Stimulated activated naive CD8-positive, alpha-beta T cell treated with anti-CD3 and anti-CD28 coated beads, Interleukin-15, amount 100 ng/mL, for 72 hours (primary cell): ENCODE results near the gene MYH9.
A peak's percentile ranks its signal among the peaks of the same experiment; 100 is the strongest.
"Not testable (repeated sequence)": the region's sequence is repeated elsewhere in the genome, so short reads cannot be mapped to it uniquely, and the experiment has no call there.

Experiments used
- ATAC-seq: fragments of 150-1000 bp; cut with Tn5 transposase; 2 replicates; pipeline ENCODE4 v1.10.0; 2021; ENCODE audit warnings: mild to moderate bottlenecking, moderate library complexity
- DNase-seq, 2 donors: peaks; one replicate each; pipeline ENCODE4 v3.0.0; 2021 to 2022
- H3K27ac Mint-ChIP-seq, 2 donors: one replicate each; pipeline ENCODE4 v1.8.0; 2022; ENCODE audit warnings: mild to moderate bottlenecking in 2 of 2, mixed read lengths in 2 of 2, moderate library complexity in 2 of 2
- H3K27me3 Mint-ChIP-seq: one replicate; pipeline ENCODE4 v1.8.0; 2022; ENCODE audit warnings: mixed read lengths
- H3K4me1 Mint-ChIP-seq: one replicate; pipeline ENCODE4 v1.8.0; 2022; ENCODE audit warnings: mild to moderate bottlenecking, mixed read lengths
- H3K4me3 Mint-ChIP-seq, 2 donors: one replicate each; pipeline ENCODE4 v1.8.0; 2022; ENCODE audit warnings: mild to moderate bottlenecking in 2 of 2, mixed read lengths in 2 of 2, moderate library complexity in 1 of 2
- H3K9me3 Mint-ChIP-seq, 2 donors: one replicate each; pipeline ENCODE4 v1.8.0; 2022; ENCODE audit warnings: mixed read lengths in 2 of 2

Gene MYH9

GRCh38 chr22:36387959-36388726 lies at the start of gene MYH9:
MYH9 (minus strand) TSS chr22:36387967; CDS start chr22:36349236, 38,731 bp downstream.
- H3K9me3 Mint-ChIP-seq: no peaks in the 10 kb centered on the region
- no peaks in the 10 kb centered on the region for H3K27me3 Mint-ChIP-seq
- peak within 1 kb of the TSS; percentile 87 to 99 for H3K4me3 Mint-ChIP-seq
- ATAC-seq (peak; percentile 73), DNase-seq (peak; percentile 100)
- H3K27ac Mint-ChIP-seq: peak within 1 kb of the TSS; percentile 98 to 99
- H3K4me1 Mint-ChIP-seq: peaks cover 49% of the 10 kb centered on the region

GRCh38 chr22:36435516-36436415 lies 48.0 kb upstream of the MYH9 start:
- DNase-seq (peak; percentile 42 to 68), ATAC-seq (peak; percentile 89)
- Mint-ChIP-seq H3K4me1 (peaks cover 46% of the 10 kb centered on the region), H3K27me3 (no peaks in the 10 kb centered on the region), H3K27ac (peak overlapping the region; percentile 68 to 90), H3K9me3 (no peaks in the 10 kb centered on the region), H3K4me3 (peak overlapping the region; percentile 76)

- H3K27me3 Mint-ChIP-seq: no peaks in the 10 kb centered on the region
- DNase-seq (no peak), ATAC-seq (no peak)
- H3K4me1 Mint-ChIP-seq: peaks cover 29% of the 10 kb centered on the region
- no peaks in the 10 kb centered on the region for H3K9me3 Mint-ChIP-seq
- H3K4me3 Mint-ChIP-seq: no peak overlapping the region
- no peak overlapping the region for H3K27ac Mint-ChIP-seq
Measured at GRCh38 chr22:36433318-36434231, 45.8 kb upstream of the MYH9 start.

- H3K4me3 Mint-ChIP-seq: no peak overlapping the region
- H3K27ac Mint-ChIP-seq: no peak overlapping the region
- DNase-seq: no peak
- no peaks in the 10 kb centered on the region for H3K27me3 Mint-ChIP-seq
- no peaks in the 10 kb centered on the region for H3K9me3 Mint-ChIP-seq
- no peak for ATAC-seq
- peaks cover 29% of the 10 kb centered on the region for H3K4me1 Mint-ChIP-seq
Measured at GRCh38 chr22:36432592-36433317, 45.0 kb upstream of the MYH9 start.

- Mint-ChIP-seq H3K9me3 (no peaks in the 10 kb centered on the region), H3K27me3 (no peaks in the 10 kb centered on the region), H3K4me1 (peaks cover 29% of the 10 kb centered on the region), H3K4me3 (no peak overlapping the region), H3K27ac (no peak overlapping the region)
- ATAC-seq (no peak), DNase-seq (no peak)
Measured at GRCh38 chr22:36431977-36432376, 44.2 kb upstream of the MYH9 start.

- H3K9me3 Mint-ChIP-seq: no peaks in the 10 kb centered on the region
- no peak for ATAC-seq
- H3K4me3 Mint-ChIP-seq: no peak overlapping the region
- DNase-seq: no peak
- H3K4me1 Mint-ChIP-seq: peaks cover 29% of the 10 kb centered on the region
- no peak overlapping the region for H3K27ac Mint-ChIP-seq
- no peaks in the 10 kb centered on the region for H3K27me3 Mint-ChIP-seq
Measured at GRCh38 chr22:36430863-36431262, 43.1 kb upstream of the MYH9 start.

GRCh38 chr22:36427952-36428351 lies 40.2 kb upstream of the MYH9 start:
- not testable (repeated sequence) for ATAC-seq

GRCh38 chr22:36425977-36426523 lies 38.3 kb upstream of the MYH9 start:
- DNase-seq (no peak), ATAC-seq (no peak)
- Mint-ChIP-seq H3K27me3 (no peaks in the 10 kb centered on the region), H3K27ac (peak overlapping the region; percentile 47 to 48), H3K4me3 (peak overlapping the region; percentile 2 to 20), H3K4me1 (peaks cover 34% of the 10 kb centered on the region), H3K9me3 (no peaks in the 10 kb centered on the region)

More at GRCh38 chr22:36427952-36428351, 40.2 kb upstream of the MYH9 start:
- not testable (repeated sequence) for DNase-seq, H3K9me3 Mint-ChIP-seq, H3K4me3 Mint-ChIP-seq, H3K27ac Mint-ChIP-seq, H3K27me3 Mint-ChIP-seq
- H3K4me1 Mint-ChIP-seq: peaks cover 34% of the 10 kb centered on the region

- Mint-ChIP-seq H3K27ac (peak overlapping the region; percentile 1 to 15), H3K4me1 (peaks cover 37% of the 10 kb centered on the region), H3K4me3 (peak overlapping the region; percentile 1 to 25), H3K9me3 (no peaks in the 10 kb centered on the region), H3K27me3 (no peaks in the 10 kb centered on the region)
- DNase-seq (no peak), ATAC-seq (no peak)
Measured at GRCh38 chr22:36424901-36425579, 37.3 kb upstream of the MYH9 start.

- not testable (repeated sequence) for H3K4me3 Mint-ChIP-seq, H3K27me3 Mint-ChIP-seq, H3K9me3 Mint-ChIP-seq, DNase-seq, ATAC-seq
- H3K4me1 Mint-ChIP-seq: peaks cover 42% of the 10 kb centered on the region
- H3K27ac Mint-ChIP-seq: peak overlapping the region in 1 of 2 donors; percentile 15
Measured at GRCh38 chr22:36424466-36424865, 36.7 kb upstream of the MYH9 start.

GRCh38 chr22:36423461-36424404 lies 36.0 kb upstream of the MYH9 start:
- no peak for ATAC-seq
- H3K4me1 Mint-ChIP-seq: peaks cover 49% of the 10 kb centered on the region
- no peaks in the 10 kb centered on the region for H3K9me3 Mint-ChIP-seq
- H3K27ac Mint-ChIP-seq: peak overlapping the region in 1 of 2 donors; percentile 25
- no peak for DNase-seq
- no peaks in the 10 kb centered on the region for H3K27me3 Mint-ChIP-seq
- H3K4me3 Mint-ChIP-seq: no peak overlapping the region

- ATAC-seq: no peak
- H3K4me3 Mint-ChIP-seq: no peak overlapping the region
- H3K27me3 Mint-ChIP-seq: no peaks in the 10 kb centered on the region
- no peak overlapping the region for H3K27ac Mint-ChIP-seq
- no peaks in the 10 kb centered on the region for H3K9me3 Mint-ChIP-seq
- no peak for DNase-seq
- peaks cover 51% of the 10 kb centered on the region for H3K4me1 Mint-ChIP-seq
Measured at GRCh38 chr22:36422287-36423014, 34.7 kb upstream of the MYH9 start.
